LNCaP clone FGC (cell line): ENCODE measurements around the gene FSCN2.
A peak's percentile ranks its signal among the peaks of the same experiment; 100 is the strongest.
"Not testable (repeated sequence)": the region's sequence is repeated elsewhere in the genome, so short reads cannot be mapped to it uniquely, and the experiment has no call there.

ENCODE experiments used
- DNase-seq: peaks from one replicate; pipeline ENCODE4 v3.0.0-alpha.2; 2011; ENCODE audit warnings: low read depth
- H3K4me3 ChIP-seq: 2 replicates; pipeline ENCODE4 v1.5.1; 2011; ENCODE audit warnings: mild to moderate bottlenecking, low read depth, low read length, control low read depth
- CTCF ChIP-seq: IDR thresholded peaks from 2 replicates; pipeline ENCODE4 v1.5.1; 2012; ENCODE audit warnings: mild to moderate bottlenecking; ENCODE audit not compliant: control insufficient read depth, insufficient read depth; ENCODE audit errors: extremely low read depth

Gene FSCN2

GRCh38 chr17:81579821-81580321, 51.7 kb downstream of the FSCN2 start:
- DNase-seq: no peak
- no peak overlapping the region for H3K4me3 ChIP-seq
- no peak for TF ChIP-seq CTCF

- TF ChIP-seq CTCF: no peak
Measured at GRCh38 chr17:81580481-81580880, 52.3 kb downstream of the FSCN2 start.

GRCh38 chr17:81581758-81582157, 53.6 kb downstream of the FSCN2 start:
- TF ChIP-seq CTCF: no peak

More at GRCh38 chr17:81580481-81580880, 52.3 kb downstream of the FSCN2 start:
- DNase-seq: no peak
- H3K4me3 ChIP-seq: no peak overlapping the region

GRCh38 chr17:81582341-81582740, 54.2 kb downstream of the FSCN2 start:
- no peak overlapping the region for H3K4me3 ChIP-seq
- DNase-seq: no peak
- TF ChIP-seq CTCF: no peak

More at GRCh38 chr17:81581758-81582157, 53.6 kb downstream of the FSCN2 start:
- H3K4me3 ChIP-seq: no peak overlapping the region
- DNase-seq: no peak

- no peak overlapping the region for H3K4me3 ChIP-seq
- no peak for DNase-seq
- TF ChIP-seq CTCF: no peak
Measured at GRCh38 chr17:81582749-81583148, 54.6 kb downstream of the FSCN2 start.

GRCh38 chr17:81583589-81584342, 55.6 kb downstream of the FSCN2 start:
- no peak overlapping the region for H3K4me3 ChIP-seq
- DNase-seq: peak; percentile 85
- TF ChIP-seq CTCF: no peak

GRCh38 chr17:81584771-81585170, 56.6 kb downstream of the FSCN2 start:
- DNase-seq: not testable (repeated sequence)

More at GRCh38 chr17:81584771-81585170, 56.6 kb downstream of the FSCN2 start:
- not testable (repeated sequence) for H3K4me3 ChIP-seq
